HEK293 (cell line): Measurements from ENCODE around the gene SP9.

Experiments used
- CTCF ChIP-seq: fragments of 450-650 bp; formaldehyde crosslinking; IDR thresholded peaks from 2 replicates; pipeline ENCODE4 v1.5.1; 2016; ENCODE audit warnings: missing biosample characterization, missing genetic modification characterization
- ZBTB21 ChIP-seq: fragments of 450-650 bp; formaldehyde crosslinking; IDR thresholded peaks from 2 replicates; pipeline ENCODE4 v1.5.1; 2017; ENCODE audit warnings: missing biosample characterization, missing genetic modification characterization
- ZBTB49 ChIP-seq: fragments of 450-650 bp; formaldehyde crosslinking; IDR thresholded peaks from 2 replicates; pipeline ENCODE4 v1.5.1; 2016; ENCODE audit warnings: missing biosample characterization, missing genetic modification characterization, low read depth
- ZNF138 ChIP-seq: fragments of 450-650 bp; formaldehyde crosslinking; IDR thresholded peaks from 2 replicates; pipeline ENCODE4 v1.5.1; 2016; ENCODE audit warnings: missing biosample characterization, missing genetic modification characterization, borderline replicate concordance
- ZNF23 ChIP-seq: fragments of 450-650 bp; formaldehyde crosslinking; IDR thresholded peaks from 2 replicates; pipeline ENCODE4 v1.5.1; 2016; ENCODE audit warnings: missing biosample characterization, missing genetic modification characterization, borderline replicate concordance
- ZNF843 ChIP-seq: fragments of 450-650 bp; formaldehyde crosslinking; IDR thresholded peaks from 2 replicates; pipeline ENCODE4 v1.5.1; 2016; ENCODE audit warnings: missing biosample characterization, missing genetic modification characterization

GRCh38 chr2:174327841-174328113, 7.0 kb upstream of the SP9 start:
- TF ChIP-seq ZBTB21 (tag by site-specific recombination) (no peak), ZNF843 (tag by site-specific recombination) (no peak), CTCF (tag by site-specific recombination) (no peak), ZNF23 (tag by site-specific recombination) (no peak), ZBTB49 (tag by site-specific recombination) (no peak), ZNF138 (no peak)
